HG03378 (cell line): Measurements from ENCODE around the gene PLCB1.
A peak's percentile ranks its signal among the peaks of the same experiment; 100 is the strongest.
"Not testable (repeated sequence)": the region's sequence is repeated elsewhere in the genome, so short reads cannot be mapped to it uniquely, and the experiment has no call there.

Source experiments
- ATAC-seq: cut with Tn5 transposase; IDR thresholded peaks from one replicate; pipeline ENCODE4 v1.9.1; 2021; ENCODE audit warnings: mild to moderate bottlenecking, moderate library complexity; ENCODE audit not compliant: unreplicated experiment

Gene PLCB1

GRCh38 chr20:8328189-8328588, 196.1 kb downstream of the PLCB1 start:
- ATAC-seq = no peak

- ATAC-seq = no peak
These were observed 198.3 kb downstream of the PLCB1 start for GRCh38 chr20:8330319-8330784.

- no peak for ATAC-seq
These were observed 199.0 kb downstream of the PLCB1 start for GRCh38 chr20:8330785-8331695.

GRCh38 chr20:8331740-8332412, 199.8 kb downstream of the PLCB1 start:
- no peak for ATAC-seq

- ATAC-seq = no peak
These were observed 202.6 kb downstream of the PLCB1 start for GRCh38 chr20:8334641-8335040.

GRCh38 chr20:8335059-8335458, 203.0 kb downstream of the PLCB1 start:
- no peak for ATAC-seq

- ATAC-seq = no peak
These were observed 203.6 kb downstream of the PLCB1 start for GRCh38 chr20:8335495-8336195.

GRCh38 chr20:8339349-8339748, 207.3 kb downstream of the PLCB1 start:
- no peak for ATAC-seq

GRCh38 chr20:8342391-8342790, 210.3 kb downstream of the PLCB1 start:
- ATAC-seq = no peak

- no peak for ATAC-seq
These were observed 212.0 kb downstream of the PLCB1 start for GRCh38 chr20:8344106-8344505.

GRCh38 chr20:8344631-8345030, 212.6 kb downstream of the PLCB1 start:
- ATAC-seq = no peak

- ATAC-seq = no peak
These were observed 214.7 kb downstream of the PLCB1 start for GRCh38 chr20:8346700-8347270.

- ATAC-seq = not testable (repeated sequence)
These were observed 218.2 kb downstream of the PLCB1 start for GRCh38 chr20:8350225-8350624.

- no peak for ATAC-seq
These were observed 220.4 kb downstream of the PLCB1 start for GRCh38 chr20:8352486-8352885.

- no peak for ATAC-seq
These were observed 221.4 kb downstream of the PLCB1 start for GRCh38 chr20:8353512-8353911.

- ATAC-seq = no peak
These were observed 223.4 kb downstream of the PLCB1 start for GRCh38 chr20:8355453-8355852.

GRCh38 chr20:8356806-8357205, 224.7 kb downstream of the PLCB1 start:
- ATAC-seq = no peak

- ATAC-seq = no peak
These were observed 225.6 kb downstream of the PLCB1 start for GRCh38 chr20:8357703-8358102.

GRCh38 chr20:8360035-8360434, 228.0 kb downstream of the PLCB1 start:
- no peak for ATAC-seq

GRCh38 chr20:8361006-8361652, 229.1 kb downstream of the PLCB1 start:
- peak; percentile 74 for ATAC-seq

- ATAC-seq = no peak
These were observed 229.7 kb downstream of the PLCB1 start for GRCh38 chr20:8361779-8362178.
